Stomach (tissue), 9 donors: ENCODE results near the gene WDR73. TPM values are rescaled to one million over a fixed set of nuclear protein-coding genes. Genes with fewer than 3 reads are reported as not detected.

Source experiments
- DNase-seq, 2 donors: peaks; one replicate each; pipeline versions ENCODE4 v3.0.0 to v3.0.0-alpha.2; 2013 to 2019
- H3K27ac ChIP-seq, 5 donors: fragments of 200-600 bp in 4 of 5; sonication (generic) in 4 of 5; one replicate each; pipeline ENCODE4 v1.5.1; 2013 to 2019; ENCODE audit warnings: mild to moderate bottlenecking in 1 of 5, moderate library complexity in 1 of 5
- H3K27me3 ChIP-seq, 3 donors: fragments of 200-600 bp; sonication (generic); one replicate each; pipeline ENCODE4 v1.5.1; 2017 to 2019; ENCODE audit warnings: mixed run types in 1 of 3
- H3K36me3 ChIP-seq, 4 donors: fragments of 200-600 bp; sonication (generic); 1 replicate in 3 of 4; 2 replicates in 1 of 4; pipeline ENCODE4 v1.5.1; 2016 to 2019
- H3K4me1 ChIP-seq, 4 donors: fragments of 200-600 bp; sonication (generic); one replicate each; pipeline ENCODE4 v1.5.1; 2016 to 2019
- H3K4me3 ChIP-seq, 4 donors: fragments of 200-600 bp; sonication (generic) in 3 of 4; one replicate each; pipeline ENCODE4 v1.5.1; 2016 to 2019; ENCODE audit warnings: mild to moderate bottlenecking in 1 of 4
- H3K9me3 ChIP-seq, 4 donors: fragments of 200-600 bp; sonication (generic); one replicate each; pipeline ENCODE4 v1.5.1; 2016 to 2019
- CTCF ChIP-seq, 7 experiments: fragments of 450-650 bp in 4 of 7; fragments of 200-600 bp in 3 of 7; sonication (generic) in 3 of 7; IDR thresholded peaks; one replicate each; pipeline ENCODE4 v1.5.1; 2016 to 2019; ENCODE audit warnings: antibody characterized with exemption in 7 of 7, control low read depth in 2 of 7, mild to moderate bottlenecking in 1 of 7
- EP300 ChIP-seq: sonication (generic); formaldehyde crosslinking; IDR thresholded peaks from one replicate; pipeline ENCODE4 v1.6.1; 2017; ENCODE audit warnings: antibody characterized with exemption
- POLR2A ChIP-seq, 4 donors: fragments of 450-650 bp; IDR thresholded peaks; one replicate each; pipeline ENCODE4 v1.6.1; 2016; ENCODE audit warnings: antibody characterized with exemption in 4 of 4, control low read depth in 2 of 4, mild to moderate bottlenecking in 1 of 4, moderate library complexity in 1 of 4
- POLR2AphosphoS5 ChIP-seq, 3 donors: sonication (generic); formaldehyde crosslinking; IDR thresholded peaks; one replicate each; pipeline ENCODE4 v1.6.1; 2016; ENCODE audit warnings: antibody characterized with exemption in 3 of 3
- WGBS, 5 donors: extraction: QIAGEN DNeasy Blood & Tissue Kit in 3 of 5; methylation state at CpG; one replicate each; pipeline versions ENCODE4 v1.1.5 to v1.1.7; 2013 to 2018; 5-methylcytosine and 5-hydroxymethylcytosine counted together
- intact Hi-C: fragments of 100-400 bp; cut with DNase I; formaldehyde crosslinking; loops from one replicate; pipeline ENCODE4 v1.15.1; 2023; ENCODE audit warnings: low total_unique reads
- polyA plus RNA-seq, 3 donors: library from polyadenylated mRNA; stranded (reverse); fragments of 200-250 nt; gene quantifications; one replicate each; pipeline ENCODE4 v1.2.3, GENCODE V29; 2013
- total RNA-seq, 5 donors: library from RNA; depleted of rRNA; stranded (reverse); fragments of >200 nt; gene quantifications; one replicate each; pipeline versions ENCODE4 v1.1.0 to v1.2.3, GENCODE V29; 2014 to 2016
- donor health status: healthy with polysubstance abuse.
- donor health status: Bipolar disorder and iron deficiency.
- donor health status: healthy.

WDR73 gene
- total and polyA plus RNA-seq, 8 donors = 9.1 to 70.1 (median 21.2) TPM

GRCh38 chr15:84590406-84590805, 63.7 kb downstream of the WDR73 start:
- Histone ChIP-seq H3K27me3 (no peaks in the 10 kb centered on the region), H3K9me3 (no peaks in the 10 kb centered on the region), H3K36me3 (no peaks in the 10 kb centered on the region), H3K4me3 (no peak overlapping the region), H3K4me1 (peaks cover 0 to 11% (median 9%) of the 10 kb centered on the region in 4 donors), H3K27ac (no peak overlapping the region)
- intact Hi-C loops = loop anchor here (5.0 kb wide), 1 partner anchor 67 kb away; the partner anchor contains the start of gene NMB
- WGBS, 5 donors = 75 to 86% (median 80%) methylated on average over 2 of the region's 2 CpGs
- TF ChIP-seq CTCF (IDR thresholded peaks at IDR 0.05) = no peak
- no peak for TF ChIP-seq POLR2AphosphoS5 (IDR thresholded peaks at IDR 0.05)
- no peak for TF ChIP-seq EP300
- no peak for TF ChIP-seq POLR2A (IDR thresholded peaks at IDR 0.05)
- DNase-seq = no peak

Other genes starting within 250 kb of the WDR73 start
- gene ZSCAN2, start 53.3 kb downstream of the WDR73 start, total RNA-seq = 10 to 100 TPM in 2 of 5 donors, 1 to 10 TPM in 3; 1.2 to 28.1 (median 7.3) TPM
- 1 to 10 TPM; 3.0 to 8.5 (median 5.7) TPM for gene ZSCAN2, start 53.3 kb downstream of the WDR73 start, polyA plus RNA-seq
- 1 to 10 TPM in 1 of 5 donors, not detected in 4; 2.0 TPM for gene NMB, start 3.9 kb upstream of the WDR73 start, total RNA-seq
- 1 to 10 TPM; 3.8 to 5.3 (median 4.1) TPM for gene NMB, start 3.9 kb upstream of the WDR73 start, polyA plus RNA-seq
- 100 to 1,000 TPM in 1 of 5 donors, 10 to 100 TPM in 4; 24.3 to 181 (median 37.9) TPM for gene SEC11A, start 61.9 kb upstream of the WDR73 start, total RNA-seq
- 100 to 1,000 TPM; 108 to 186 (median 165) TPM for gene SEC11A, start 61.9 kb upstream of the WDR73 start, polyA plus RNA-seq
- 10 to 100 TPM in 3 of 5 donors, 1 to 10 TPM in 2; 9.7 to 36.8 (median 19.0) TPM for gene ZNF592, start 94.3 kb upstream of the WDR73 start, total RNA-seq
- 1 to 10 TPM; 3.8 to 5.8 (median 5.0) TPM for gene ZNF592, start 94.3 kb upstream of the WDR73 start, polyA plus RNA-seq
- gene ALPK3, start 163.1 kb upstream of the WDR73 start, total RNA-seq = 10 to 100 TPM in 1 of 5 donors, 1 to 10 TPM in 3, under 1 TPM in 1; 0.58 to 17.9 (median 8.1) TPM
- 1 to 10 TPM in 2 of 3 donors, under 1 TPM in 1; 0.76 to 4.7 (median 1.7) TPM for gene ALPK3, start 163.1 kb upstream of the WDR73 start, polyA plus RNA-seq
- gene SLC28A1, start 230.4 kb upstream of the WDR73 start, total RNA-seq = under 1 TPM in 1 of 5 donors, not detected in 4; 0.92 TPM
- not detected for gene SLC28A1, start 230.4 kb upstream of the WDR73 start, polyA plus RNA-seq